Nephron (organoid): ENCODE results near the gene ST6GALNAC3.

Experiments used
- H3K27ac Mint-ChIP-seq, 3 experiments: 2 replicates each; pipeline ENCODE4 v1.8.0; 2020; ENCODE audit warnings: mixed read lengths in 3 of 3, mild to moderate bottlenecking in 2 of 3, moderate library complexity in 1 of 3
- H3K27me3 Mint-ChIP-seq: 2 replicates; pipeline ENCODE4 v1.8.0; 2021; ENCODE audit warnings: low read depth, mild to moderate bottlenecking, moderate library complexity, mixed read lengths
- H3K36me3 Mint-ChIP-seq: 2 replicates; pipeline ENCODE4 v1.8.0; 2020; ENCODE audit warnings: low read depth, mixed read lengths
- H3K4me1 Mint-ChIP-seq: 2 replicates; pipeline ENCODE4 v1.8.0; 2020; ENCODE audit warnings: mixed read lengths
- H3K4me3 Mint-ChIP-seq, 3 experiments: 2 replicates each; pipeline ENCODE4 v1.8.0; 2020; ENCODE audit warnings: mild to moderate bottlenecking in 3 of 3, mixed read lengths in 3 of 3, moderate library complexity in 2 of 3
- H3K9me3 Mint-ChIP-seq: 2 replicates; pipeline ENCODE4 v1.8.0; 2020; ENCODE audit warnings: mixed read lengths
- TF ChIP-seq, protein P1 (sequence below), 3 experiments: fragments of 200-600 bp; sonication (generic); IDR thresholded peaks; one replicate each; pipeline ENCODE4 v1.5.0; 2021; ENCODE audit warnings: antibody characterized with exemption in 3 of 3; ENCODE audit not compliant: unreplicated experiment in 3 of 3

The ST6GALNAC3 gene

DNA sequence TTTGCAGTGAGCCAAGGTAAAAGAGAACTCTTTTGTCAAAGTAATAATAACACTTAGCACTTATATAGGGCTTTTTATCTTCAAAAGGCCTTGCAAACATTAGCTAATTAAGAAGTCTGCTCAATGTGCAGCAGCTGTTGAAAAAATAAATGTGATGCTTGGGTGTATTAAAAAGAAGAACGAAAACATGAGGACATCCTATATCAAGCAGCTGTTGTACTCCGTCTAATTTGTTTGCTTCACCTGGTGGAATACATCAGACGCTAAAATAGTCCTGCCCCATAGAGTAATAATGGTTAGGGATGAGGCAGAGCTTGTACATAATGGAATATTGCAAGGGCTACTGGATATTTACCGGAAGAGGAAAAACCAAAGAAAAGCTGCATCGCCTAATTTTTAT is 299.5 kb downstream of the ST6GALNAC3 start:
- Mint-ChIP-seq H3K4me3 (peak overlapping the region in 1 of 3 experiments; percentile 3), H3K9me3 (peaks cover 2% of the 10 kb centered on the region), H3K27me3 (no peaks in the 10 kb centered on the region), H3K4me1 (peaks cover 15% of the 10 kb centered on the region), H3K27ac (peak overlapping the region; percentile 52 to 89 (median 66)), H3K36me3 (peaks cover 8% of the 10 kb centered on the region)
- TF ChIP-seq, protein P1, sequence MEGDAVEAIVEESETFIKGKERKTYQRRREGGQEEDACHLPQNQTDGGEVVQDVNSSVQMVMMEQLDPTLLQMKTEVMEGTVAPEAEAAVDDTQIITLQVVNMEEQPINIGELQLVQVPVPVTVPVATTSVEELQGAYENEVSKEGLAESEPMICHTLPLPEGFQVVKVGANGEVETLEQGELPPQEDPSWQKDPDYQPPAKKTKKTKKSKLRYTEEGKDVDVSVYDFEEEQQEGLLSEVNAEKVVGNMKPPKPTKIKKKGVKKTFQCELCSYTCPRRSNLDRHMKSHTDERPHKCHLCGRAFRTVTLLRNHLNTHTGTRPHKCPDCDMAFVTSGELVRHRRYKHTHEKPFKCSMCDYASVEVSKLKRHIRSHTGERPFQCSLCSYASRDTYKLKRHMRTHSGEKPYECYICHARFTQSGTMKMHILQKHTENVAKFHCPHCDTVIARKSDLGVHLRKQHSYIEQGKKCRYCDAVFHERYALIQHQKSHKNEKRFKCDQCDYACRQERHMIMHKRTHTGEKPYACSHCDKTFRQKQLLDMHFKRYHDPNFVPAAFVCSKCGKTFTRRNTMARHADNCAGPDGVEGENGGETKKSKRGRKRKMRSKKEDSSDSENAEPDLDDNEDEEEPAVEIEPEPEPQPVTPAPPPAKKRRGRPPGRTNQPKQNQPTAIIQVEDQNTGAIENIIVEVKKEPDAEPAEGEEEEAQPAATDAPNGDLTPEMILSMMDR (IDR thresholded peaks at IDR 0.05; ENCODE audit: unreplicated experiment in 3 of 3): no peak

DNA sequence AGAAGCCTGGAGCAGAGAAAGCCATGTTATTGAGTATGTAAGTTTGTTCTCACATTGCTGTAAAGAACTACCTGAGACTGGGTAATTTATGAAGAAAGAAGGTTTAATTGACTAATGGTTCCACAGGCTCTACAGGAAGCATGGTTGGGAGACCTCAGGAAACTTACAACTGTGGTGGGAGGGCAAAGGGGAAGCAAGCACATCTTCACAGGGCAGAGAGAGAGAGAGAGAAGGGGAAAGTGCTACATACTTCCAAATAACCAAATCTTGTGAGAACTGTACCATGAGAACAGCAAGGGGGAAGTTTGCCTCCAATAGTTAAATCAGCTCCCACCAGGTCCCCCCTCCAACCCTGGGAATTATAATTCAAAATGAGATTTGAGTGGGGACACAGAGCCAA is 302.7 kb downstream of the ST6GALNAC3 start:
- H3K4me1 Mint-ChIP-seq: peaks cover 24% of the 10 kb centered on the region
- peaks cover 2% of the 10 kb centered on the region for H3K9me3 Mint-ChIP-seq
- no peak overlapping the region for H3K4me3 Mint-ChIP-seq
- H3K27me3 Mint-ChIP-seq: no peaks in the 10 kb centered on the region
- TF ChIP-seq, protein P1 (IDR thresholded peaks at IDR 0.05; ENCODE audit: unreplicated experiment in 3 of 3): no peak
- H3K36me3 Mint-ChIP-seq: peaks cover 8% of the 10 kb centered on the region
- no peak overlapping the region for H3K27ac Mint-ChIP-seq

DNA sequence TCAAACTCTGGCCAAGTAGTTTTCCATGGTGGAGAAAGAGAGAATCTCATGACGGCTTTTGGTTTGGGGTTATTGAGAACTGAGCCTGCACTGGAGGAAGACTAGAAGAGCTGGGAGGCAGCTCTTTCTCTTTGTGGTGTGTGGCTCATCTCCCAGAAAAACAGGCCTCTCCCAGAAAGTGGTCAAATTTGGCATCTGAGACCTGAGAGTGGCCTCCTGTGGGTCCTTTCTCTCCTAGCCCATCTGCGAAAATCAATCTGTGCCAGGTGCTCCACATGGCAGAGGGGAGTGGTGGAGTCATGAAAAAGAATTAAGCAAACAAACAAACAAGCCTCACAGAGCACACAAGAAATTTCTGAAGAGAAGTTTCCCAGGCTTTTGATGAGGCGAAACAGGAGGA is 305.0 kb downstream of the ST6GALNAC3 start:
- Mint-ChIP-seq H3K36me3 (peaks cover 8% of the 10 kb centered on the region), H3K27ac (no peak overlapping the region)

DNA sequence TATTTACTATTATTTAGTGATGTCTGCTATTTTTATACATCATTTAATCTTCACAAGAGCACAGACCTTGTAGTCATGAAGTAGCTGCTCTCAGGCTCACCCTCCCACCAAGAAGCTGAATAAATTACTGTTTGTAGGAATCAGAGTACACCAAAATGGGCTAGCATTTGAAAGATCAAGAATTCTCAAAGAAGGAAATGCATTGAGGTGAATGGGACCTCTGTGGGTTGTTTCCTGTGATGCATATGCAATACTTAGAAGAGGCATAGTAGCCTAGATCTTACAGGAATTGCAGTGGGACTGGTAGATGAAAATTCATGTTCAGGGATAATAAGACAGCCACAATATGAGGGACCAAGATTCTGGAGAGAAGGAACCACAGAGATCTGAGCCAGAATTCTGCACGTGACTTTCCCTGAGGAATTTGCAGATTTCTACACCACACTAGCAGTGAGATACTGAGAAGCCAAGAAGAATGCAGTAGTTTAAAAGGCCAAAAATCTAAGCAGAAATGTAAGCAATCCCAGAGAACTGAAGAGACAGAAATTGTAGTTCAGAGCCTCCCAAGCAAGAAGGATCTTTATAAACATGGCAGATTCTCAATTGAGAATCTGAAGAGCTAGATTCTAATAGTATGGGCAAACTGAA is 307.0 kb downstream of the ST6GALNAC3 start:
- peaks cover 12% of the 10 kb centered on the region for H3K4me1 Mint-ChIP-seq
- TF ChIP-seq, protein P1 (IDR thresholded peaks at IDR 0.05; ENCODE audit: unreplicated experiment in 3 of 3): no peak
- no peak overlapping the region for H3K4me3 Mint-ChIP-seq
- H3K27me3 Mint-ChIP-seq: no peaks in the 10 kb centered on the region
- H3K9me3 Mint-ChIP-seq: peaks cover 3% of the 10 kb centered on the region
- peaks cover 3% of the 10 kb centered on the region for H3K36me3 Mint-ChIP-seq
- H3K27ac Mint-ChIP-seq: peak overlapping the region in 1 of 3 experiments; percentile 7

More for the DNA sequence above, 305.0 kb downstream of the ST6GALNAC3 start:
- TF ChIP-seq, protein P1 (IDR thresholded peaks at IDR 0.05; ENCODE audit: unreplicated experiment in 3 of 3): no peak
- Mint-ChIP-seq H3K27me3 (no peaks in the 10 kb centered on the region), H3K9me3 (peaks cover 3% of the 10 kb centered on the region), H3K4me3 (no peak overlapping the region), H3K4me1 (peaks cover 10% of the 10 kb centered on the region)

DNA sequence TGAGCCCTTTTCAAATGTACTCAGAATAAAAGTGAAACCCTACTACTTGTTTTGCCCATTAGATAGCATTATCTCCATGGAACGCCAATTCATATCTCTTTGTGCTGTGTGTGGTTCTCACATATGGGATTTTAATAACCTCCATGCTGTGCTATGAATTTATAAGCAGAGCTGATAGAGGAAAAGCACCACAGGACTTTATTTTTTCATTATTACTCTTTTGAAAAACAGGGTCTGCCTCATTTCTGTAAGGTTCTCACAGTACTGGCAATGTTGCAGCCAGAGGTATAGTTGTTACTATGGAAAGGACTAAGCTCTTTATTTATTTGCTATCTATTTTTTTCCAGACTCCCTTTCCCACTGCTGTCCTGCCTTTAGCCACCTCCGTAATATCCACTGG is 313.7 kb downstream of the ST6GALNAC3 start:
- TF ChIP-seq, protein P1 (IDR thresholded peaks at IDR 0.05; ENCODE audit: unreplicated experiment in 3 of 3): no peak
- no peaks in the 10 kb centered on the region for H3K27me3 Mint-ChIP-seq
- H3K4me1 Mint-ChIP-seq: peaks cover 12% of the 10 kb centered on the region
- no peak overlapping the region for H3K4me3 Mint-ChIP-seq
- no peak overlapping the region for H3K27ac Mint-ChIP-seq
- H3K9me3 Mint-ChIP-seq: peaks cover 3% of the 10 kb centered on the region
- no peaks in the 10 kb centered on the region for H3K36me3 Mint-ChIP-seq

DNA sequence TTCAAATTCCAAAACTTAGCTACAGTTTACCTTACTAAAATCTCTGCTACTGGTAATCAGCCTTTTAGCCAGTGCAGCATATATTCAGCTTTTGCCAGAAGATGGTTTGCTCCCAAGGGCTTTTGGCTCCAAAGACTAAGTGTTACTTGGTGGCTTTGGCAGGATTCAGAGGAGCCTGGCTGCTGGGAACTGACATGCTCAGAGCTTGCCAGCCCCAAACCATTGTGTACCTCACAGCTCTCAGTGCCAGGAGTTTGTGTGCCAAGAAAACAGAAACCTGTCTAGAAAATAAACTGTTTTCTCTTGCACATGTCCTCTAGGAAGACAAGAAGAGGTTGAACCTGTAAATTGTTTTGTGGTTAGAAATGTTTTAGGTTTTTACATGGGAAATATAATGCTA is 315.9 kb downstream of the ST6GALNAC3 start:
- no peaks in the 10 kb centered on the region for H3K36me3 Mint-ChIP-seq
- H3K4me1 Mint-ChIP-seq: peaks cover 12% of the 10 kb centered on the region
- no peaks in the 10 kb centered on the region for H3K27me3 Mint-ChIP-seq
- peak overlapping the region in 2 of 3 experiments; percentile 47 to 66 for H3K27ac Mint-ChIP-seq
- TF ChIP-seq, protein P1 (IDR thresholded peaks at IDR 0.05; ENCODE audit: unreplicated experiment in 3 of 3): no peak
- no peaks in the 10 kb centered on the region for H3K9me3 Mint-ChIP-seq
- no peak overlapping the region for H3K4me3 Mint-ChIP-seq
